GM21528 (cell line): Measurements from ENCODE around the gene IQCE.
A peak's percentile ranks its signal among the peaks of the same experiment; 100 is the strongest.

Experiments used
- ATAC-seq: cut with Tn5 transposase; IDR thresholded peaks from one replicate; pipeline ENCODE4 v1.9.1; 2021; ENCODE audit warnings: mild to moderate bottlenecking, moderate library complexity; ENCODE audit not compliant: unreplicated experiment, low FRiP score

Gene IQCE, protein sequence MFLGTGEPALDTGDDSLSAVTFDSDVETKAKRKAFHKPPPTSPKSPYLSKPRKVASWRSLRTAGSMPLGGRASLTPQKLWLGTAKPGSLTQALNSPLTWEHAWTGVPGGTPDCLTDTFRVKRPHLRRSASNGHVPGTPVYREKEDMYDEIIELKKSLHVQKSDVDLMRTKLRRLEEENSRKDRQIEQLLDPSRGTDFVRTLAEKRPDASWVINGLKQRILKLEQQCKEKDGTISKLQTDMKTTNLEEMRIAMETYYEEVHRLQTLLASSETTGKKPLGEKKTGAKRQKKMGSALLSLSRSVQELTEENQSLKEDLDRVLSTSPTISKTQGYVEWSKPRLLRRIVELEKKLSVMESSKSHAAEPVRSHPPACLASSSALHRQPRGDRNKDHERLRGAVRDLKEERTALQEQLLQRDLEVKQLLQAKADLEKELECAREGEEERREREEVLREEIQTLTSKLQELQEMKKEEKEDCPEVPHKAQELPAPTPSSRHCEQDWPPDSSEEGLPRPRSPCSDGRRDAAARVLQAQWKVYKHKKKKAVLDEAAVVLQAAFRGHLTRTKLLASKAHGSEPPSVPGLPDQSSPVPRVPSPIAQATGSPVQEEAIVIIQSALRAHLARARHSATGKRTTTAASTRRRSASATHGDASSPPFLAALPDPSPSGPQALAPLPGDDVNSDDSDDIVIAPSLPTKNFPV

DNA sequence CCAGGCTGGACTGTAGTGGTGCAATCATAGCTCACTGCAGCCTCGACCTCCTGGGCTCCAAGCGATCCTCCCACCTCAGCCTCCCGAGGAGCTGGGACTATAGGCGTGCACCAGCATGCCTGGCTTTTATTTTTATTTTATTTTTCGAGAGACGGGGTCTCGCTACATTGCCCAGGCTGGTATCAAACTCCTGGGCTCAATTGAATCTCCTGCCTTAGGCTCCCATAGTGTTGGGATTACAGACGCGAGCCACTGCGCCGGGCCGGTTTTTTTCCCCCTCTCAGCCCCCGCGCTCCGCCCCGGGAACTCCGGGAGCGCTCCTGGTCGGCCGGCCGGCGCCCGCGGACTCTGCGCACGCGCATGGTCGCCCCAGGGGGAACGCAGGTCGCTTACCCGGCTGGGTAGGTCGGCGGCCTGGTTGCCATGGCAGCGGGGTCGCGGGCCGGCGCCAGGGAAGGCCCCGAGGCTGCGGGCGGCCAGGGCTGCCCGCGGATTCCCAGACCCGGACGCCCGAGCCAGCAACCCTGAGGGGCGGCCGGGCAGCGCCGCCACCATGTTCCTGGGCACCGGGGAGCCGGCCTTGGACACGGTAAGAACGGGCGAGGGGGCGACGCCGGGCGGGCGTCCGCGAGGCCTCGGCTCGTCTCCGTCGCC, at the start of gene IQCE:
TSS of gene IQCE (plus strand) at position 351 of the 654 bp plus-strand sequence. CDS start at position 554, 203 bp downstream.
- ATAC-seq: peak; percentile 57

DNA sequence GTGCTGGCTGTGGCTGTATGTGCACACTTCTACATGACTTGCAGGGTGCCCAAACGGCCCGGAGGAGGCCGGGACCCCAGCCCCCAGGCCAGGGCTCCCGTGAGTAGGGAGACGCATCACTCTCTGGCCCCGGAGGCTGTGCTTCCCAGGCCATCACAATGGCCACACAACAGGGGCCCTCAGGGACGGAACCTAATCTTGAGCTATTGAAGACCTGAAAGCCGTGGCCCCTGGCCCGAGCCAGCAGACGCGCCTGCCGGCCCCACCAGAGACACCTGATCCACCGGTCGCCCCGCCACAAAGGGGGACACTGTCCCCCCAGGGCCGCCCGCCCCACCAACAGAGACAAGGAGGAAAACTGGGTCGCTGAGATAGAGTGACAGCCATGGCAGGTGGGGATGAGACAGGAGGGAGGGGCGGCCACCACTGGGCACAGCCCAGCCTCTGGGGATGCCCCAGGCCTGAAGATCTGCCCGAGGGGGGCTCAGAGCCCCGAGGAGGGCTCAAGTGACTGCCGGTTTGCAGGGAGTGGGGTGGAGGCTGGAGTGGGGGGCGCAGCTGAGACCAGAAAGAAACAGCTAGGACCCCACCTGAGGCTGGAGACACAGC, 49.4 kb upstream of the IQCE start:
- no peak for ATAC-seq

DNA sequence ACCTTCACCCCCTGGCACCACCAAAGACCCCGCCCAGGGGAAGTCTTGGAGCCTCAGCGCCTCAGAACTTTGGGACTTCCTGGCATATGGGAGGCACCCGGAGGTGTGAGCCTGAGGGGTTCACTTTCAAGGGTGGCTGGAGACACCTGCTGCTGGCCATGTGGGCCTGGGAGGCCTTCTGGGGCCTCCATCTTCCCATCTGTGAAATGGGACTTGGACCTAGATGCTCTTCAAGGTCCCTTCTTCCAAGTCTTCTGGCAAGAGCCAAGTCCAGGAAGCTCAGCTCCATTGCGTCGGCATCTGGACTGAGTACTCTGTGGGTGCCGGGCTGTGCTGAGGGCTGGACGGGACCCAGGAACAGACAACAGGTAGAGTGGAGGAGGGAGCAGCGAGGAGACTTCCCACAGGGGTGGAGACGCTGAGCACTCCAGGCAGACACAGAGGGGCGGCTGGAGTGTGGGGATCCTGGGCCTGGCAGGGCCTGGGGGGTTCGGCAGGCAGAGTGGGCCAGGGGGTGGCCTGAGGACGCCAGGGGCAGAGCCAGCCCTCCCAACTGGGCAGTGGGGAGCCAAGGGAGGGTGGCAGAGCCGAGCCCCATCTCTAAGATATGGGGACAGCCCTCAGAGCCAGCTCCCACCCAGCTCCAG, 48.5 kb upstream of the IQCE start:
- no peak for ATAC-seq

DNA sequence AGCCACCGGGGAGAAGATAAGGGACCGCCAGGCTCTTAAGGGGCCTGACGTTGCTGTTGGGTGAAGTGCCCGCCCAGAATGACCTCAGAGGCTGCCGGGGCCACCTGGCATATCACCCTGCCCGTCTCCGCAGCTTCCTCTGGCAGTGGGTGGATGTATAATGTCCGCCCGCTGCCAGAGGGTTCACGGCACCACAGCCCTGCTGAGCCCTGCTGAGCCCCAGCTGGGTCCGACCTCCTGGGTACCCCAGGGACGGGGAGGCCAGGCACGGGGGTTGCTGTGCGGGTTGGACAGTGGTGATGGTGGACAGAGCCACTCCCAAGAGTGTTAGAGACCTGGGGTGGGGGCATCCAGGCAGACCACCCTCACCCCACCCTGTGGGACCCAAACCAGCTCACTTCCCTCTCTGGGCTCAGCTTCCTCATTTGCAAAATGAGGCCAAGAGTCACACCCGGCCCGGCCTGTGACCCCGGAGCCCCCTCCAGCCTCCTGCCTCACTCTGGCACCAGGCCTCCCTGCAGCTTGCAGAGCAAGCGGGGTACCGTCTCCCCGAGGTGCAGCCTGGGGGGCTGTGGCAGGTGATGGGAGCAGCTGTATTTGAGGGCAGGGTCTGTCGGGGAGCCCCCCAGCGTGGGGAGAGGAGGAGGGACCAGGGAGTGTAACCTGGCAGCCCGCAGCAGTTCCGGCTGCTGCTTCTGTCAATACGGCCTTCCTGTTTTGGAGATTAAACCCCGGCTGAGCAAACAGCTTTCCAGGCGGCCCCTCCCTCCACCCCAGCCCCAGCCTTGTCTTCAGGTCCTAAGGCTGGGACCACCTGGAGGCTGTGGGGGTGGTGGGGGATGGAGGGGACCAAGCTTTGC, 47.6 kb upstream of the IQCE start:
- no peak for ATAC-seq

DNA sequence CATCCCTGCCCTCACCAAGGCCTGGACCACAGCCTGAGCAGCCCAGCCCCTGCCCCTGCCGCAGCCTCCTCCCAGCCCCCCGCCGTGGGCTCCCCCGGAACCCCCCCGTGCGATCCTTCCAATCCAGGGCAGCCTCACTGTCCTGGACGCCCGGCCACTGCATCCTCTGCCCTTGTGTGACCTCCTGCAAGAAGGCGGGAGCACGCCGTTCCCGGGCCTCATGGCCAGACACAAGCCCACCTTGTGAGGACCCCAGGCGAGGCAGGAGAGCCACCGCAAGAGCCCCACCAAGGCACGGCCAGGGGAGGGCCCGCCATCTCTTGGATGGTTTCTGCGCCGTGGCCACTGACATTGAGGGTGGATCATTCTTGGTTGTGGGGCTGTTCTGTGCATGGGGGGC, 47.0 kb upstream of the IQCE start:
- ATAC-seq: no peak

DNA sequence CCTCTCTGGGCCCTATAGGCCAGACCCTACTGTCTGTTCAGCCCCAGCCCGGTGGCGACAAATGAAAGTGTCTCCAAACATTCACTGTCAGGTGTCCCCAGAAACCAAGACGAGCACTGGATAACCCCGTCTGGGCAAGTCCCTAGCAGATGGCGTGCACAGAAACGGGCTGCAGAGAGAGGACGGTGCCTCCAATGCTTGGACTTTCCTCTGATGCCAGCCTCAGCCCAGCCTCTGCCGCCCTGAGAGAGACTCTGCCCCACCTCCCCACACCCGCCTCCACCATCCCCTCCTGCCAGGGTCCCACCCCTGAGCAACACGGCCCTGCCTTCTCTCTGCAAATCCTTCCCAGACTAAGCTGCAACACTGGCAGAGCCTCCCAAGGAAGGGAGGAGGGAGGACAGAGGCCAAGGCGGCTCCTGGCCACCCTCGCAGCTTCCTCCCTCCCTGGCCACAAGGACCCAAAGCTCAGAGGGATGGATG, 46.6 kb upstream of the IQCE start:
- no peak for ATAC-seq

DNA sequence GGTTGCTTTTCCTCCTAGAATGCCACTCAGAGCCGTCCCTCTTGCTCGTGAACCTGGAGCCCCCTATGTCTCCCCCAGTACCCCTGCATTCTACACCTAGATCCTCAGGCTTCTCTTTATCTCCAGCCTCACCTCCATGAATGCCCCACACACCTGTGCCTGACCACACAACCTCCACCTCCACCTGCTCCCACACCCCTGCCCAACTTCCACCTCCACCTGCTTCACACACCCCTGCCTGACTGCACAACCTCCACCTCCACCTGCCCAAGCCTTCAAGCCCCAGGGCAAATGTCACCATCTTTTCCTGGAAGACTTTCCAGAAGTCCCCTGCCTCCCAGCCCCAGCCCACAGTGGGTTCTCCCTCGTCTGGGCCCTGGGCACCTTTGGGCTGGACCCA, 46.1 kb upstream of the IQCE start:
- ATAC-seq: no peak

DNA sequence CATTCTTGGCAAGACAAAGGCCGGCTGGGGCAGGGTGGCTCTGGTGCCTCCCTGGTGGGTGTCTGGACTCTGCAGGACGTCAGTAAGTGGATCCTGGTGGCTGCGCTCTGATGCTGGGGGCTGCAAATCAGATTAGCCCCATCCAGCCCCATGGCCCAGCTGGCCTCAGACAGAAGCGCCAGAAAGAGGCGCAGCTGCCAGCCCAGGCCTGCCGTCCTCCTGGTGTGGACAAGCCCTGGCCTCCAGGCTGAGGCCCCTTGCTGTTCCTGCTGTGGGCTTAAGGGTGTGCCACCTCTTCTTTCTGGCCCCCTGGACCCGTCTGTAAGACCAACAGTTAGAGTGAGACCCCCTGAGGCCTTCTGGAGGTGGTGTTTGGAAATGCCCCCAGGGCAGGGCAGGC, 45.1 kb upstream of the IQCE start:
- no peak for ATAC-seq

DNA sequence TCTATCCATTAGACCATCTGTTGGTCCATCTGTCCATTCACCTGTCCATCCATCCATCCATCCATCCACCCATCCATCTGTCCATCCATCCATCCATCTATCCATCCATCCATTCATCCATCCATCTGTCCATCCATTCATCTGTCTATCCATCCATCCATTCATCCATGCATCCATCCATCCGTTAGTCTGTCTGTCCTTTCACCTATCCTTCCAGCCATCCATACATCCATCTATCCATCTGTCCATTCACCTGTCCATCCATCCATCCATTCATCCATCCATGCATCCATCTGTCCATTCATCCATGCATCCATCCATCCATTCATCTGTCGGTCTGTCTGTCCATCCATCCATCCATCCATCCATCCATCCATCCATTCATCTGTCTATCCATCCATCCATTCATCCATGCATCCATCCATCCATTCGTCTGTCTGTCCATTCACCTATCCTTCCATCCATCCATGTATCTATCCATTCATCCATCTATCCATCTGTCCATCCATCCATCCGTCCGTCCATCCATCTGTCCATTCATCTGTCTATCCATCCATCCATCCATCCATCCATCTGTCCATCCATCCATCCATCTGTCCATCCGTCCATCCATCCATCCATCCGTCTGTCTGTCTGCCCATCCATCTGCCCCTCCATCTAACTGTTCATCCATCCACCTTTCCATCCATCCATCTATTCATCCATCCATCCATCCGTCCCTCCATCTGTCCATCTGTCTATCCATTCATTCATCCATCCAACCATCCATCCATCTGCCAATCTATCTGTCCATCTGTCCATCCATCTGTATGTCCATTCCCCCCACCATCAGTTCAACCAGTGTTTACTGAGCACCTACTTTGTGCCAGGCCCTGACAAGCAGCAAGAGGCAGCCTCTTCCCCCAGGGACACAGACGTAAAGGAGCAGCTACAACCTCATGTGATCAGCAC, 44.0 kb upstream of the IQCE start:
- ATAC-seq: no peak

DNA sequence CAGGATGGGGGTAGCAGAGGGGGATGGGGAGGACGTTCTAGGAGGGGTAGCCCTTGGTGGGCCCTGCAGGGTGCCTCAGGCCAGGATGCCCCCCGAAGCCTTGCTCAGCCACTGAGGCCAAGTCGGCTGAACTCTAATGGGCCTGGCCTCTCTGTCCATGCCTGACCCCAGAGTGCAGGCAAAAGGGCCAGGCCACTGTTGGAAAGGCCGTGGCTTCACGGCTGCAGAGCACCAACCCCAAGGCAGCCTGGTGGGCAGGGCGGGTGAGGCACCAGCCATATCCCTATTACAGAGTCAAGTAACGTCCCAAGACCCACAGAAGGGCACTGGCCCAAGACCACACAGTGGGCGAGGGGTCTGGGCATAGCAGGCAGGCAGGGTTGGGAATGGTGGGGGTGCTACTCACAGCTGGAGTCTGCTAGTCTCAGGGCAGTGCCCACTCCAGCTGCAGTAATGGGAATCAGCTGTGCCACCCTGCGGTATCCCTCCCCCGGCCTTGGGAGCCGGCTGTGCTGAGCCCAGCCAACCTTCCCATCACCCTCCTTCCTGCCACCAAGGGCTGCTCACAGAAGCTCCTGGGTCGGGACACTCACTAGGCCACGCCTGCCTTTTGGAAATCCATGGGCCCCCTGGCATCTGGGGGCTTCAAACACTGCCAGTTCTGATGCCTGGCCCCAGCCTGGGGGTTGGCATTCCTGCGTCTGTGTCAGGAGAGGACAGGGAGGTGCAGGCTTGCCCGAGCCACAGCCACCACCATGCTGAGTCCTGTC, 43.2 kb upstream of the IQCE start:
- no peak for ATAC-seq

DNA sequence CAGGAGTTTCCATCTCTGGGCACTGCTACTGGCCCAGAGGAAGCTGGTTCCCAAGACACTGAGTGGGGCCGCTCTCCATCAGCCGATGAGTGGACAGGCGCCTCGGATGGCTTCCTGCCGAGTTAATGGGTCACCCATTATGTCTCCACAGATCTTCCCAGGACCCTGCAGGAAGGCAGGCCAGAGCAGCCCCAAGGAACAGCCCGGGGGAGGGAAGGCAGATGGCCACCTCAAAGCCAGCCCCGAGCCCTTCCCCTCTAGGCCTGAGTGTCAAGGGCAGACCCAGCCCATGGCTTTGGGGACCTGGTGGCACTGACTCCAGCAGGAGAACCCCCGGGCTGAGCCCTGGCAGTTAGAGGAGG, 42.6 kb upstream of the IQCE start:
- ATAC-seq: no peak

DNA sequence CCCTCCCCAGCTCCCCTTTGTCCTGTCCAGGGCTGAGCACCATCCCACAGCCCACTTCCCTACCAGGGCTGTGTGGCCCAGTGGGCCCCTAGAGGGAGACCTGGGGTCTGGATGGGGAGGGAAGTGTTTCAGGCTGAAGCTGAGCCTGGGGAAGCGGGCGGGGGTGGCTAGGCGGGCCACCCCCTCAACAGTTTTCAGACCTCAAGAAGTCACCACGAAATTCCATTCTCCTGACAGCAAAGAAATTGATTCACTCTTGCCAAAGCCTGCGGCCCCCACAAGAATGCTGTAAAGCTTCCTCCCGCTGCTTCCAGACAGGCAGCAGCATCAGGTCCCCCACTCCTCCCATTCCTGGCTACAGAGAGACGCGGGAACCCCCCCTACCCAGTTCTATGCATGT, 41.8 kb upstream of the IQCE start:
- ATAC-seq: no peak

DNA sequence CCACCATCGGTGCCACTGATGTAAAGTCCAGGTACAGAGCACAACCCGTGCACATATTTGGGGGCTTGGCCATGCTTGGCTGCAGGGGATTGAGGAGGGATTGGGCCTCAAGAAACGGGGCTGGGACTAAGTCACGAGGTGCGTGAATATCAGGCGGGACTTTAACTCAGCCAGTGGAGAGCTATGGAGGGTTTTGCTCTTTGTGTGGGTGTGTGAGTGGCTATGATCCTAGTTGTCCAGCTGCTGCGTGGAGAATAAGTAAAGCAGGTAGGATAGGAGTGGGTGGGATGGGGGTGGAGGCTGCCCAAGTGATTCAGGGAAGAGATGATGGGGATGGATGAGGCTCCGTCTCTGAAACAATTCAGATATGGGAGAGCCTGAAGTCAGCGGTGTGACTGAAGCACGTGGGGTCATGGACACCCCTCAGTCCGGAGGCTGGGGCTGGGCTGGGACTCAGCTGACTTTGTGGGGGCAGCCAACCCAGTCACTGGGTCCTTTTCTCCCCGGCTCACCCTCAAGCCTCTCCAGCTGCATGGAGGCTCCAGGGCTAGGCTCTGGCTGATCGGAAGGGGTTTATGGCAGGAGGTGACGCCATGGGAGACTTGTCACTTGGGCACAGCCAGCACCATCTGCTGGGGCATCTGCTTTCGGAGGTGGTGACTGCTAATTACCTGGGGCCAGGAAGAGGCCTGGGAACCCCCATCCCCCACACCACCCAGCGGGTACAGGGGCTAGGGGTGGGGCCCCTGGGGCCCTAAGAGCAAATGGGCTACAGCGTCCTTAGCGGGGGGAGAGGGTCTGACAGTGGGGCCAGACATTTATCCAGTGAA, 40.9 kb upstream of the IQCE start:
- no peak for ATAC-seq

DNA sequence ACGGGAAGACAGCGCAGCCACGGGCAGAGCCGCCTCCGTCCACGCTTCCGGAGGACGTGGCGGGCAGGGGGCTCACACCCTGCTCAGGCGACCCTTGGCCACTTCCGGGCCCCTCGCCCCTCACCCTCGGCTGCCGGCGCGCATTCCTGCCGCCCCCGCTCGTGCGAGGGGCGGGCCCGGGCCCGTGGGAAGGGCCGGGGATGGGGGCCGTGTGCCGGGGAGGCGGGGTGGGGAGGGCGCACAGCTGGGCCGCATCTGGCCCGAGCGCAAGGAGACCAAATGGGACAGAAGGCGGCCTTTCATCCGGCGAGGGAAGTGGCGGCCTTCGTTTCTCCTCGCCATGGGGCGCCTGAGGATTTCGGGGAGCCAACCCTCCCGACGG, 40.1 kb upstream of the IQCE start:
- no peak for ATAC-seq

DNA sequence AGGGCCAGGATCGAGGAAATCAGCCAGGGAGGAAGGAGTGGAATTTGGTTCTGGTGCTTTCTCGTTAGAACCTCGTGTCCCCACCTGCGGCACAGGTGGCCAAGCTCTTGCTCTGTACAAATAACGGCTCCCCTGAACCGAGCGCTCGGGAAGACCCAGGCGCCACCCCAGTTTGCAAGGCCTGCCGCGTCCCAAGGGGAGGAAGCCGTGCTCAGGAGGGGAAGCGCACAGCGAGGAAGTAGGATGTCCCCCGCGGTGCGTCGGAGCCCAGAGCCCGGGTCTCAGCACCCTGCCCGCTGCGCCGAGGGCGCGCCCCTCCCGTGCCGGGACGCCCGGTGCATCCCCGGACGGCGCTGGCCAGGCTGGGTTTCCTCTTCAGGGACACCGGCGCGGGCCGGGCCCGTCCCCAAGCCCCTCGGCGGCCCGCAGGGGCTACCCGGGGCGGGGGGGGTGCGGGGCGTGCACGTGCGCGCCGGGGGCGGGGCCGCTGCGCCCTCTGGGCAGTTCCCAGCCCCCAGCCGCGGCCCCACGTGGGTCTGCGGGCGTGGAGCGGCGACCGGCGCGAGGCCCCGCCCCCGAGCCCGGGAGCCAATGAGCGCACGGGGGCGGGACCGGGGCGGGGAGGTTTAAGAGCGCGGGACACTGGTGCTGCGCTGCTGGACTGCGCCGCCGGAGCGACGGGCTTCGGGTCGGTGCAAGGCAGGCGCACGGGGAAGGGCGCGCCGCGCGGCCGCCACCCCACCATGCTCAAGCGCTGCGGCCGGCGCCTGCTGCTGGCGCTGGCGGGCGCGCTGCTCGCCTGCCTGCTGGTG, 39.5 kb upstream of the IQCE start, which contains the start of gene LFNG:
TSS of gene LFNG (plus strand) at position 656 of the 812 bp plus-strand sequence. CDS start at position 744, 88 bp downstream.
- ATAC-seq: peak; percentile 79
